ENCODE results near the gene HS3ST2. TPM values are rescaled to one million over a fixed set of nuclear protein-coding genes. Genes with fewer than 3 reads are reported as not detected.

Gene HS3ST2
- total RNA-seq, 1 experiment from 2014 or later = 0.14 TPM

- Mint-ChIP-seq H3K9me3 (ENCODE audit: unreplicated experiment) (no peaks in the 10 kb centered on the region), H3K27me3 (ENCODE audit: insufficient read depth, unreplicated experiment) (peaks cover 12% of the 10 kb centered on the region), H3K36me3 (ENCODE audit: insufficient read depth, unreplicated experiment) (no peaks in the 10 kb centered on the region), H3K27ac (ENCODE audit: low read depth, unreplicated experiment) (no peak overlapping the region), H3K4me1 (ENCODE audit: insufficient read depth, unreplicated experiment) (no peaks in the 10 kb centered on the region), H3K4me3 (ENCODE audit: unreplicated experiment) (no peak overlapping the region)
- POLR2A ChIA-PET = no interaction called here
- BruUV-seq (replicated peaks) = no TSS peak
- TF ChIP-seq CTCF (IDR thresholded peaks at IDR 0.05; ENCODE audit: unreplicated experiment) = no peak
- intact Hi-C loops (cut with micrococcal nuclease) = no loop called here
- CTCF ChIA-PET = no interaction called here
- no peak for DNase-seq (ENCODE audit: unreplicated experiment)
Measured at GRCh38 chr16:22859925-22860324, 46.0 kb downstream of the HS3ST2 start.

GRCh38 chr16:22861580-22861979 lies 47.6 kb downstream of the HS3ST2 start:
- no peaks in the 10 kb centered on the region for H3K36me3 Mint-ChIP-seq (ENCODE audit: insufficient read depth, unreplicated experiment)
- no peaks in the 10 kb centered on the region for H3K9me3 Mint-ChIP-seq (ENCODE audit: unreplicated experiment)
- no peaks in the 10 kb centered on the region for H3K27me3 Mint-ChIP-seq (ENCODE audit: insufficient read depth, unreplicated experiment)
- intact Hi-C loops (cut with micrococcal nuclease) = no loop called here
- no TSS peak for BruUV-seq (replicated peaks)
- ChIA-PET POLR2A (no interaction called here), CTCF (interaction anchor here (0.6 kb wide), 1 partner anchor 221 kb away, joined by 3 read pairs; no protein-coding TSS in a partner anchor)
- no peak for TF ChIP-seq CTCF (IDR thresholded peaks at IDR 0.05; ENCODE audit: unreplicated experiment)
- no peak overlapping the region for H3K4me3 Mint-ChIP-seq (ENCODE audit: unreplicated experiment)
- DNase-seq (ENCODE audit: unreplicated experiment) = no peak
- no peaks in the 10 kb centered on the region for H3K4me1 Mint-ChIP-seq (ENCODE audit: insufficient read depth, unreplicated experiment)
- H3K27ac Mint-ChIP-seq (ENCODE audit: low read depth, unreplicated experiment) = no peak overlapping the region

- no TSS peak for BruUV-seq (replicated peaks)
- no peaks in the 10 kb centered on the region for H3K36me3 Mint-ChIP-seq (ENCODE audit: insufficient read depth, unreplicated experiment)
Measured at GRCh38 chr16:22862046-22862445, 48.1 kb downstream of the HS3ST2 start.

GRCh38 chr16:22864375-22864774 lies 50.4 kb downstream of the HS3ST2 start:
- no peak for DNase-seq (ENCODE audit: unreplicated experiment)
- POLR2A ChIA-PET = no interaction called here
- BruUV-seq (replicated peaks) = no TSS peak
- H3K9me3 Mint-ChIP-seq (ENCODE audit: unreplicated experiment) = no peaks in the 10 kb centered on the region
- no peaks in the 10 kb centered on the region for H3K4me1 Mint-ChIP-seq (ENCODE audit: insufficient read depth, unreplicated experiment)
- CTCF ChIA-PET = interaction anchor here (0.7 kb wide), 1 partner anchor 11 kb away, joined by 4 read pairs; no protein-coding TSS in a partner anchor
- no peaks in the 10 kb centered on the region for H3K36me3 Mint-ChIP-seq (ENCODE audit: insufficient read depth, unreplicated experiment)
- H3K27me3 Mint-ChIP-seq (ENCODE audit: insufficient read depth, unreplicated experiment) = no peaks in the 10 kb centered on the region
- H3K4me3 Mint-ChIP-seq (ENCODE audit: unreplicated experiment) = no peak overlapping the region
- H3K27ac Mint-ChIP-seq (ENCODE audit: low read depth, unreplicated experiment) = no peak overlapping the region
- no peak for TF ChIP-seq CTCF (IDR thresholded peaks at IDR 0.05; ENCODE audit: unreplicated experiment)
- intact Hi-C loops (cut with micrococcal nuclease) = no loop called here

More at GRCh38 chr16:22862046-22862445, 48.1 kb downstream of the HS3ST2 start:
- Mint-ChIP-seq H3K27me3 (ENCODE audit: insufficient read depth, unreplicated experiment) (no peaks in the 10 kb centered on the region), H3K9me3 (ENCODE audit: unreplicated experiment) (no peaks in the 10 kb centered on the region), H3K4me3 (ENCODE audit: unreplicated experiment) (no peak overlapping the region), H3K4me1 (ENCODE audit: insufficient read depth, unreplicated experiment) (no peaks in the 10 kb centered on the region), H3K27ac (ENCODE audit: low read depth, unreplicated experiment) (no peak overlapping the region)
- CTCF ChIA-PET = interaction anchor here (0.6 kb wide), 1 partner anchor 222 kb away, joined by 3 read pairs; no protein-coding TSS in a partner anchor
- no peak for DNase-seq (ENCODE audit: unreplicated experiment)
- no peak for TF ChIP-seq CTCF (IDR thresholded peaks at IDR 0.05; ENCODE audit: unreplicated experiment)
- POLR2A ChIA-PET = no interaction called here
- intact Hi-C loops (cut with micrococcal nuclease) = no loop called here
